Neural cell (in vitro differentiated cells): ENCODE data around the gene CD300LB. TPM values are rescaled to one million over a fixed set of nuclear protein-coding genes. Genes with fewer than 3 reads are reported as not detected.

Experiments
- H2AFZ ChIP-seq: fragments of 200-600, 300-800 bp; sonication (generic), shearing (Covaris generic); 2 replicates; pipeline ENCODE4 v1.6.0; 2014; ENCODE audit warnings: low read depth, mild to moderate bottlenecking, antibody characterized with exemption, low read length, moderate library complexity
- H3F3A ChIP-seq: fragments of 200-600 bp; shearing (Covaris generic); 2 replicates; pipeline ENCODE4 v1.6.1; 2016; ENCODE audit warnings: mild to moderate bottlenecking, moderate library complexity, mixed read lengths, antibody characterized with exemption, low read length; ENCODE audit not compliant: insufficient read depth, poor library complexity, severe bottlenecking
- H3K27ac ChIP-seq: fragments of 200-600, 300-800 bp; sonication (generic), shearing (Covaris generic); 2 replicates; pipeline ENCODE4 v1.5.1; 2014; ENCODE audit warnings: mild to moderate bottlenecking, low read length, moderate library complexity
- H3K27me3 ChIP-seq: fragments of 300-800, 200-600 bp; sonication (generic), shearing (Covaris generic); 2 replicates; pipeline ENCODE4 v1.6.0; 2014; ENCODE audit warnings: mild to moderate bottlenecking, low read depth, low read length, moderate library complexity; ENCODE audit not compliant: insufficient read depth
- H3K36me3 ChIP-seq: fragments of 300-800, 200-600 bp; sonication (generic), shearing (Covaris generic); 2 replicates; pipeline ENCODE4 v1.5.1; 2014; ENCODE audit warnings: mild to moderate bottlenecking, antibody characterized with exemption, low read length, moderate library complexity; ENCODE audit not compliant: insufficient read depth
- H3K4me2 ChIP-seq: fragments of 300-800, 200-600 bp; sonication (generic), shearing (Covaris generic); 2 replicates; pipeline ENCODE4 v1.6.0; 2014; ENCODE audit warnings: mild to moderate bottlenecking, low read length
- H3K4me3 ChIP-seq: fragments of 300-800, 200-600 bp; sonication (generic), shearing (Covaris generic); 2 replicates; pipeline ENCODE4 v1.5.1; 2014; ENCODE audit warnings: mild to moderate bottlenecking, low read length, moderate library complexity
- H3K79me2 ChIP-seq: fragments of 200-600 bp; shearing (Covaris generic); replicated peaks from 2 replicates; pipeline ENCODE4 v1.6.0; 2014; ENCODE audit warnings: mild to moderate bottlenecking, low read length, moderate library complexity; ENCODE audit not compliant: insufficient read depth
- H3K9ac ChIP-seq: fragments of 300-800, 200-600 bp; sonication (generic), shearing (Covaris generic); 2 replicates; pipeline ENCODE4 v1.6.1; 2016; ENCODE audit warnings: mild to moderate bottlenecking, low read length, mixed read lengths
- H3K9me2 ChIP-seq: fragments of 200-600 bp; shearing (Covaris generic); 2 replicates; pipeline ENCODE4 v1.6.1; 2016; ENCODE audit warnings: mild to moderate bottlenecking, low read length, mixed read lengths; ENCODE audit not compliant: insufficient read depth
- H3K9me3 ChIP-seq: fragments of 200-600, 300-800 bp; sonication (generic), shearing (Covaris generic); 2 replicates; pipeline ENCODE4 v1.6.1; 2016; ENCODE audit warnings: mild to moderate bottlenecking, mixed run types, low read length, moderate library complexity, mixed read lengths
- H4K20me1 ChIP-seq: fragments of 200-600 bp; shearing (Covaris generic); 2 replicates; pipeline ENCODE4 v1.6.1; 2016; ENCODE audit warnings: mild to moderate bottlenecking, mixed run types; ENCODE audit not compliant: insufficient read depth
- EP300 ChIP-seq: fragments of 450-650 bp; conservative IDR thresholded peaks from 2 replicates; pipeline ENCODE4 v1.6.1; 2014; ENCODE audit warnings: antibody characterized with exemption, mild to moderate bottlenecking, moderate library complexity; ENCODE audit not compliant: poor library complexity, severe bottlenecking
- EZH2 ChIP-seq: fragments of 200-600, 300-800 bp; shearing (Covaris generic), sonication (generic); IDR thresholded peaks from 2 replicates; pipeline ENCODE4 v1.6.1; 2014; ENCODE audit warnings: antibody characterized with exemption, low read length, borderline replicate concordance, mild to moderate bottlenecking; ENCODE audit not compliant: insufficient read depth, poor library complexity, severe bottlenecking
- MXI1 ChIP-seq: fragments of 450-650 bp; conservative IDR thresholded peaks from 2 replicates; pipeline ENCODE4 v1.6.1; 2014; ENCODE audit warnings: antibody characterized with exemption, mild to moderate bottlenecking; ENCODE audit not compliant: poor library complexity, severe bottlenecking
- POLR2AphosphoS5 ChIP-seq: IDR thresholded peaks from 2 replicates; pipeline ENCODE4 v1.6.1; 2012
- RAD21 ChIP-seq: fragments of 450-650 bp; conservative IDR thresholded peaks from 2 replicates; pipeline ENCODE4 v1.6.1; 2014; ENCODE audit warnings: antibody characterized with exemption, mild to moderate bottlenecking, moderate library complexity
- SMC3 ChIP-seq: fragments of 450-650 bp; conservative IDR thresholded peaks from 2 replicates; pipeline ENCODE4 v1.6.1; 2014; ENCODE audit warnings: antibody characterized with exemption, mild to moderate bottlenecking, moderate library complexity; ENCODE audit not compliant: poor library complexity
- TAF1 ChIP-seq: IDR thresholded peaks from 2 replicates; pipeline ENCODE4 v1.6.1; 2012; ENCODE audit warnings: low read depth
- polyA plus RNA-seq: library from polyadenylated mRNA; depleted of rRNA; stranded (reverse); fragments of >200 nt; gene quantifications from 2 replicates; pipeline ENCODE4 v1.2.3, GENCODE V29; 2014
- TF ChIP-seq, protein P1 (sequence below): IDR thresholded peaks from 2 replicates; pipeline ENCODE4 v1.6.1; 2012; ENCODE audit warnings: borderline replicate concordance
- TF ChIP-seq, protein P2 (sequence below): fragments of 450-650 bp; IDR thresholded peaks from 2 replicates; pipeline ENCODE4 v1.5.1; 2014; ENCODE audit warnings: antibody characterized with exemption, mild to moderate bottlenecking, moderate library complexity; ENCODE audit not compliant: poor library complexity, severe bottlenecking

CD300LB gene
- polyA plus RNA-seq, 1 donor from 2014 or later: not detected

DNA sequence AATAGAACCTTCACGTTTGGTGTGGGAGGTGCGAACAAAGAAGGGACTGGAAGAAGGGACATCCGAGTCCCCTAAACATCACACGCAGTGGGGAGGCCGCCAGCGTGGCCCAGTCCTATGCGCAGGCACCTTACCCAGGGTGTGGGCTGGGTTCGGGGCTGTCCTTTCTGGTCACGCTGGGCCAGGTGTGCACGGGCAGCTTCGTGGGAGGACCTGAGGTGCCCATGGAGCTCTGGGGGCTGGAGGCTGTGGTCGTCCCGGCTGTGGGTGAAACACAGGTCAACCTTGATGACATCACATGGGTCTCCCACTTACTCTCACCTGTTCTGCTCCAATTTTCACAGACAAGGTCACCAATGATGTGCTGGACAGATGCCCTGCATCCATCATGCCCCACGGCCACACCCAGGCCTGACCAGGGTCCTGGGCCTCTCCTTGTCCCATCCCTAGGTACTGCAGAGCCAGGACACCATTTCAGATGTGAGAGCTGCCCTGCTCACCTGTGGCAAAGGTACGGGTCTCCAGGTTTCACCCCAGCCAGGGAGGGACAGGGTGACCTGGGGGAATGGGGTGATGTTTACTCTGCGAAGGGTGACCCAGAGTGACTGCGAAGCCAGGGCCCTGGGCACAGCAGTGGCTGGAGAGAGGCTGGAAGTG is 11.6 kb upstream of the CD300LB start:
- Histone ChIP-seq H3K79me2 (no peaks in the 10 kb centered on the region), H2AFZ (no peak overlapping the region), H3K27ac (no peak overlapping the region), H3F3A (no peaks in the 10 kb centered on the region), H3K27me3 (no peaks in the 10 kb centered on the region), H3K9me2 (no peaks in the 10 kb centered on the region), H3K9ac (no peak overlapping the region), H3K4me3 (no peak overlapping the region), H3K4me2 (no peak overlapping the region), H3K9me3 (no peaks in the 10 kb centered on the region), H3K36me3 (no peaks in the 10 kb centered on the region), H4K20me1 (no peaks in the 10 kb centered on the region)
- TF ChIP-seq, protein P1, sequence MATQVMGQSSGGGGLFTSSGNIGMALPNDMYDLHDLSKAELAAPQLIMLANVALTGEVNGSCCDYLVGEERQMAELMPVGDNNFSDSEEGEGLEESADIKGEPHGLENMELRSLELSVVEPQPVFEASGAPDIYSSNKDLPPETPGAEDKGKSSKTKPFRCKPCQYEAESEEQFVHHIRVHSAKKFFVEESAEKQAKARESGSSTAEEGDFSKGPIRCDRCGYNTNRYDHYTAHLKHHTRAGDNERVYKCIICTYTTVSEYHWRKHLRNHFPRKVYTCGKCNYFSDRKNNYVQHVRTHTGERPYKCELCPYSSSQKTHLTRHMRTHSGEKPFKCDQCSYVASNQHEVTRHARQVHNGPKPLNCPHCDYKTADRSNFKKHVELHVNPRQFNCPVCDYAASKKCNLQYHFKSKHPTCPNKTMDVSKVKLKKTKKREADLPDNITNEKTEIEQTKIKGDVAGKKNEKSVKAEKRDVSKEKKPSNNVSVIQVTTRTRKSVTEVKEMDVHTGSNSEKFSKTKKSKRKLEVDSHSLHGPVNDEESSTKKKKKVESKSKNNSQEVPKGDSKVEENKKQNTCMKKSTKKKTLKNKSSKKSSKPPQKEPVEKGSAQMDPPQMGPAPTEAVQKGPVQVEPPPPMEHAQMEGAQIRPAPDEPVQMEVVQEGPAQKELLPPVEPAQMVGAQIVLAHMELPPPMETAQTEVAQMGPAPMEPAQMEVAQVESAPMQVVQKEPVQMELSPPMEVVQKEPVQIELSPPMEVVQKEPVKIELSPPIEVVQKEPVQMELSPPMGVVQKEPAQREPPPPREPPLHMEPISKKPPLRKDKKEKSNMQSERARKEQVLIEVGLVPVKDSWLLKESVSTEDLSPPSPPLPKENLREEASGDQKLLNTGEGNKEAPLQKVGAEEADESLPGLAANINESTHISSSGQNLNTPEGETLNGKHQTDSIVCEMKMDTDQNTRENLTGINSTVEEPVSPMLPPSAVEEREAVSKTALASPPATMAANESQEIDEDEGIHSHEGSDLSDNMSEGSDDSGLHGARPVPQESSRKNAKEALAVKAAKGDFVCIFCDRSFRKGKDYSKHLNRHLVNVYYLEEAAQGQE: no peak
- TF ChIP-seq SMC3 (no peak), EP300 (no peak), TAF1 (no peak), EZH2 (no peak), RAD21 (no peak), POLR2AphosphoS5 (no peak)
- TF ChIP-seq, protein P2, sequence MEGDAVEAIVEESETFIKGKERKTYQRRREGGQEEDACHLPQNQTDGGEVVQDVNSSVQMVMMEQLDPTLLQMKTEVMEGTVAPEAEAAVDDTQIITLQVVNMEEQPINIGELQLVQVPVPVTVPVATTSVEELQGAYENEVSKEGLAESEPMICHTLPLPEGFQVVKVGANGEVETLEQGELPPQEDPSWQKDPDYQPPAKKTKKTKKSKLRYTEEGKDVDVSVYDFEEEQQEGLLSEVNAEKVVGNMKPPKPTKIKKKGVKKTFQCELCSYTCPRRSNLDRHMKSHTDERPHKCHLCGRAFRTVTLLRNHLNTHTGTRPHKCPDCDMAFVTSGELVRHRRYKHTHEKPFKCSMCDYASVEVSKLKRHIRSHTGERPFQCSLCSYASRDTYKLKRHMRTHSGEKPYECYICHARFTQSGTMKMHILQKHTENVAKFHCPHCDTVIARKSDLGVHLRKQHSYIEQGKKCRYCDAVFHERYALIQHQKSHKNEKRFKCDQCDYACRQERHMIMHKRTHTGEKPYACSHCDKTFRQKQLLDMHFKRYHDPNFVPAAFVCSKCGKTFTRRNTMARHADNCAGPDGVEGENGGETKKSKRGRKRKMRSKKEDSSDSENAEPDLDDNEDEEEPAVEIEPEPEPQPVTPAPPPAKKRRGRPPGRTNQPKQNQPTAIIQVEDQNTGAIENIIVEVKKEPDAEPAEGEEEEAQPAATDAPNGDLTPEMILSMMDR: no peak

- Histone ChIP-seq H2AFZ (no peak overlapping the region), H3K9me2 (no peaks in the 10 kb centered on the region), H3K9ac (no peak overlapping the region), H3K9me3 (no peaks in the 10 kb centered on the region), H3F3A (no peaks in the 10 kb centered on the region), H3K79me2 (no peaks in the 10 kb centered on the region), H3K27ac (no peak overlapping the region), H4K20me1 (no peaks in the 10 kb centered on the region), H3K4me2 (no peak overlapping the region), H3K4me3 (no peak overlapping the region), H3K36me3 (no peaks in the 10 kb centered on the region), H3K27me3 (no peaks in the 10 kb centered on the region)
- TF ChIP-seq, protein P1: no peak
- TF ChIP-seq SMC3 (no peak), EP300 (no peak), RAD21 (no peak), EZH2 (no peak), POLR2AphosphoS5 (no peak), MXI1 (no peak), TAF1 (no peak)
- TF ChIP-seq, protein P2: no peak
Observed at GRCh38 chr17:74542166-74542565, 10.9 kb upstream of the CD300LB start.
